ENCODE results near the gene PDLIM5.

The PDLIM5 gene

DNA sequence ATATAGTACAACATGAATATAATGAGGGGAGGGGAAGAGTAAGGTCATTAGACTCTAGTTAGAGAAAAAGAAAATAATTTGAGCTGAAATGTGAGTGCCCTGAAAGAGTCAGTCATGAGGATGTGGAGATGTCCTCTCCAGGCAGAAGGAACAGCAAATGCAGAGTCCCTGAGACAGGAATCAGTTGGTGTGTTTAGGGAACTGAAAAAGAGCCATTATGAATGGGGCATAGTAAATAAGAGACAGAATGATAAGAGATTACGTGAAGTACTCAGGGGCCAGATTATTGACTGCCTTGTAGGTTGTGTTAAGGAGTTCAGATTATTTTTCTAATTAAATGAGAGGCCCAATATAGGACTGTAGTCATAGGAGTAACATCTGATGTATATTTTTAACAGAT is 147.0 kb downstream of the PDLIM5 start:
- Histone ChIP-seq H3K4me3 (ENCODE audit: low read length) (no peak overlapping the region), H3K27ac (ENCODE audit: low read depth, low read length) (no peak overlapping the region), H3K27me3 (ENCODE audit: control insufficient read depth, low read length) (no peaks in the 10 kb centered on the region), H3K4me2 (ENCODE audit: low read length) (no peak overlapping the region), H3K79me2 (ENCODE audit: control insufficient read depth, low read length) (no peaks in the 10 kb centered on the region), H3K4me1 (ENCODE audit: control insufficient read depth, low read length) (no peaks in the 10 kb centered on the region), H3K36me3 (ENCODE audit: control insufficient read depth, low read length) (no peaks in the 10 kb centered on the region), H3F3A (ENCODE audit: control insufficient read depth, insufficient read depth) (no peaks in the 10 kb centered on the region), H3K9me3 (ENCODE audit: control insufficient read depth, insufficient read depth, low read length) (no peaks in the 10 kb centered on the region), H4K20me1 (ENCODE audit: control insufficient read depth, insufficient read depth, low read depth, low read length) (no peaks in the 10 kb centered on the region), H3K9me2 (replicated peaks; ENCODE audit: control insufficient read depth, low read length) (no peaks in the 10 kb centered on the region)
- TF ChIP-seq, protein P1, sequence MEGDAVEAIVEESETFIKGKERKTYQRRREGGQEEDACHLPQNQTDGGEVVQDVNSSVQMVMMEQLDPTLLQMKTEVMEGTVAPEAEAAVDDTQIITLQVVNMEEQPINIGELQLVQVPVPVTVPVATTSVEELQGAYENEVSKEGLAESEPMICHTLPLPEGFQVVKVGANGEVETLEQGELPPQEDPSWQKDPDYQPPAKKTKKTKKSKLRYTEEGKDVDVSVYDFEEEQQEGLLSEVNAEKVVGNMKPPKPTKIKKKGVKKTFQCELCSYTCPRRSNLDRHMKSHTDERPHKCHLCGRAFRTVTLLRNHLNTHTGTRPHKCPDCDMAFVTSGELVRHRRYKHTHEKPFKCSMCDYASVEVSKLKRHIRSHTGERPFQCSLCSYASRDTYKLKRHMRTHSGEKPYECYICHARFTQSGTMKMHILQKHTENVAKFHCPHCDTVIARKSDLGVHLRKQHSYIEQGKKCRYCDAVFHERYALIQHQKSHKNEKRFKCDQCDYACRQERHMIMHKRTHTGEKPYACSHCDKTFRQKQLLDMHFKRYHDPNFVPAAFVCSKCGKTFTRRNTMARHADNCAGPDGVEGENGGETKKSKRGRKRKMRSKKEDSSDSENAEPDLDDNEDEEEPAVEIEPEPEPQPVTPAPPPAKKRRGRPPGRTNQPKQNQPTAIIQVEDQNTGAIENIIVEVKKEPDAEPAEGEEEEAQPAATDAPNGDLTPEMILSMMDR (IDR thresholded peaks at IDR 0.05; ENCODE audit: low read depth, low read length, poor library complexity, severe bottlenecking), result no peak
- no peak for TF ChIP-seq EZH2phosphoT487 (IDR thresholded peaks at IDR 0.05; ENCODE audit: borderline replicate concordance, low read length)

DNA sequence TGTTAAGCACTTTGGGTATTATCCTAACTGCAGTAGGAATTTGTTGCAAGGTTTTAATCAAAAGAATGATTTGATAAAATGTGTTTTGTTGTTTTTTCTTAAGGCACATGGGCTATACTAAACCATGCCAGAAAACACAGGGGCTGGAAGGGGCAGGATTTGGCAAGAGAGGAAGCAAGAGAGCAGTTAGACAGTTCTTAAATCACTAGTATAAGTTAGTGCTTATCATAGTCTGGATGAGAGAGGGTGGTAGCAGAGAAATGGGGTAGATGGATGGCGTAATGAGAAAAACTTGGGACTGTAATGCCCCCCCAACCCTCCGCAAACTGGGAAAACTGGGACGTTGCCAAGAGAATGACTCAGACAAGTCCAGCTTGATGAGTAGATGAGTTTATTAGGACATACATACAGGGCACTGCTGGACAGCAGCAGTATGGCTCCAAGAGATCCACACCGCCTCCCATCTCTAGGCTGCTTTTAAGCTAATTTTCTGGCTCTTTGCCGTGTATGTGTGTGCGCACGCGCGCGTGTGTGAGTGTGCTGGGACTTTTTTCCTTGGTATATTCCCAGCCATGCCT is 151.5 kb downstream of the PDLIM5 start:
- H3K27me3 ChIP-seq (ENCODE audit: control insufficient read depth, low read length), result no peaks in the 10 kb centered on the region
- H3F3A ChIP-seq (ENCODE audit: control insufficient read depth, insufficient read depth), result no peaks in the 10 kb centered on the region
- H3K4me2 ChIP-seq (ENCODE audit: low read length), result no peak overlapping the region
- H3K9me2 ChIP-seq (replicated peaks; ENCODE audit: control insufficient read depth, low read length), result no peaks in the 10 kb centered on the region
- no peaks in the 10 kb centered on the region for H4K20me1 ChIP-seq (ENCODE audit: control insufficient read depth, insufficient read depth, low read depth, low read length)
- no peaks in the 10 kb centered on the region for H3K36me3 ChIP-seq (ENCODE audit: control insufficient read depth, low read length)
- H3K9me3 ChIP-seq (ENCODE audit: control insufficient read depth, insufficient read depth, low read length), result no peaks in the 10 kb centered on the region
- no peaks in the 10 kb centered on the region for H3K4me1 ChIP-seq (ENCODE audit: control insufficient read depth, low read length)
- H3K27ac ChIP-seq (ENCODE audit: low read depth, low read length), result no peak overlapping the region
- H3K79me2 ChIP-seq (ENCODE audit: control insufficient read depth, low read length), result no peaks in the 10 kb centered on the region
- TF ChIP-seq, protein P1 (IDR thresholded peaks at IDR 0.05; ENCODE audit: low read depth, low read length, poor library complexity, severe bottlenecking), result no peak
- TF ChIP-seq EZH2phosphoT487 (IDR thresholded peaks at IDR 0.05; ENCODE audit: borderline replicate concordance, low read length), result no peak
- H3K4me3 ChIP-seq (ENCODE audit: low read length), result no peak overlapping the region

DNA sequence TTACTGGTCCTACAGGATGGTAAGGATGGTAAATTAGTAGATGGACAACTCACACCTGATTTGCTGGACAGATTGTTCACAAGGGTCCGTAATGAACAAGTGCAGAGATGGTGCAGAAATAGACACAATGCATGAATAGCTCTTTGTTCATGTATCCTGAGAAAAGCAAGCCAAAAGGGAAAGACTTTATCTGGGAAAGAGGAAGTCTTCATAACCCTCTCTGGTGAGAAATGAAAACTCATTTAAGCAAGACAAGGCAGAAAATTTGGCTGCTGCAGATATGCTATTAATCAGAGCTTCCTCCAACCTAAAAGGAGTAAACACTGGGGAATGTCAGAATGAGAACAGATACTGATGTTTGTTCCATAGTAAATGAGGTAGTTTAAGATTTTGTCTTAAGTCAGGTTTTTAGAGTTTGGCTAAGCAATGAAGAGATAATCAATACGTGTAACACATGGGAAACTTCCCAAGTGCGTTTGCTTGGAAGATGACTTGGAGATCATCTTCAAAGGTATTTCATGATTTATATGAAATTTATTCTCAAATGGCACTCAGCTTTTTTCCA is 153.6 kb downstream of the PDLIM5 start:
- H3K4me1 ChIP-seq (ENCODE audit: control insufficient read depth, low read length), result no peaks in the 10 kb centered on the region
- H3F3A ChIP-seq (ENCODE audit: control insufficient read depth, insufficient read depth), result no peaks in the 10 kb centered on the region
- H3K36me3 ChIP-seq (ENCODE audit: control insufficient read depth, low read length), result no peaks in the 10 kb centered on the region
- no peaks in the 10 kb centered on the region for H3K79me2 ChIP-seq (ENCODE audit: control insufficient read depth, low read length)
- no peaks in the 10 kb centered on the region for H4K20me1 ChIP-seq (ENCODE audit: control insufficient read depth, insufficient read depth, low read depth, low read length)
- H3K4me2 ChIP-seq (ENCODE audit: low read length), result no peak overlapping the region
- no peaks in the 10 kb centered on the region for H3K9me3 ChIP-seq (ENCODE audit: control insufficient read depth, insufficient read depth, low read length)
- H3K27ac ChIP-seq (ENCODE audit: low read depth, low read length), result no peak overlapping the region
- no peaks in the 10 kb centered on the region for H3K27me3 ChIP-seq (ENCODE audit: control insufficient read depth, low read length)
- TF ChIP-seq EZH2phosphoT487 (IDR thresholded peaks at IDR 0.05; ENCODE audit: borderline replicate concordance, low read length), result no peak
- TF ChIP-seq, protein P1 (IDR thresholded peaks at IDR 0.05; ENCODE audit: low read depth, low read length, poor library complexity, severe bottlenecking), result no peak
- H3K4me3 ChIP-seq (ENCODE audit: low read length), result no peak overlapping the region
- H3K9me2 ChIP-seq (replicated peaks; ENCODE audit: control insufficient read depth, low read length), result no peaks in the 10 kb centered on the region
